ENCODE data around the gene FAM216B. TPM values are rescaled to one million over a fixed set of nuclear protein-coding genes. Genes with fewer than 3 reads are reported as not detected.

Gene FAM216B
- total RNA-seq, 1 donor from 2014 or later: not detected

- no peak overlapping the region for H3K4me3 Mint-ChIP-seq (ENCODE audit: unreplicated experiment)
- Histone ChIP-seq H3K27me3 (ENCODE audit: insufficient read depth, low read length) (peaks cover 2% of the 10 kb centered on the region), H3K4me1 (ENCODE audit: insufficient read depth, low read length) (no peaks in the 10 kb centered on the region), H3K9me3 (ENCODE audit: insufficient read depth, low read depth, low read length) (no peaks in the 10 kb centered on the region), H3K36me3 (ENCODE audit: insufficient read depth, low read length) (no peaks in the 10 kb centered on the region), H3K27ac (ENCODE audit: low read depth, low read length) (no peak overlapping the region), H3K4me3 (ENCODE audit: insufficient read depth, low read depth, low read length) (no peak overlapping the region), H2AFZ (ENCODE audit: low read depth, low read length) (no peak overlapping the region), H3K4me2 (ENCODE audit: low read length) (no peak overlapping the region), H3K79me2 (ENCODE audit: insufficient read depth, low read length) (no peaks in the 10 kb centered on the region), H4K20me1 (ENCODE audit: insufficient read depth, low read length) (no peaks in the 10 kb centered on the region), H3K9ac (ENCODE audit: low read length) (no peak overlapping the region)
- no peak for FAIRE-seq
- H3K27me3 Mint-ChIP-seq (ENCODE audit: low read depth, unreplicated experiment): no peaks in the 10 kb centered on the region
- DNase-seq (ENCODE audit: low read depth): no peak
- H3K9me3 Mint-ChIP-seq (ENCODE audit: unreplicated experiment): no peaks in the 10 kb centered on the region
- peaks cover 1% of the 10 kb centered on the region for H3K4me1 Mint-ChIP-seq (ENCODE audit: low read depth, unreplicated experiment)
- H3K36me3 Mint-ChIP-seq (ENCODE audit: low read depth, unreplicated experiment): no peaks in the 10 kb centered on the region
- TF ChIP-seq, protein P1, sequence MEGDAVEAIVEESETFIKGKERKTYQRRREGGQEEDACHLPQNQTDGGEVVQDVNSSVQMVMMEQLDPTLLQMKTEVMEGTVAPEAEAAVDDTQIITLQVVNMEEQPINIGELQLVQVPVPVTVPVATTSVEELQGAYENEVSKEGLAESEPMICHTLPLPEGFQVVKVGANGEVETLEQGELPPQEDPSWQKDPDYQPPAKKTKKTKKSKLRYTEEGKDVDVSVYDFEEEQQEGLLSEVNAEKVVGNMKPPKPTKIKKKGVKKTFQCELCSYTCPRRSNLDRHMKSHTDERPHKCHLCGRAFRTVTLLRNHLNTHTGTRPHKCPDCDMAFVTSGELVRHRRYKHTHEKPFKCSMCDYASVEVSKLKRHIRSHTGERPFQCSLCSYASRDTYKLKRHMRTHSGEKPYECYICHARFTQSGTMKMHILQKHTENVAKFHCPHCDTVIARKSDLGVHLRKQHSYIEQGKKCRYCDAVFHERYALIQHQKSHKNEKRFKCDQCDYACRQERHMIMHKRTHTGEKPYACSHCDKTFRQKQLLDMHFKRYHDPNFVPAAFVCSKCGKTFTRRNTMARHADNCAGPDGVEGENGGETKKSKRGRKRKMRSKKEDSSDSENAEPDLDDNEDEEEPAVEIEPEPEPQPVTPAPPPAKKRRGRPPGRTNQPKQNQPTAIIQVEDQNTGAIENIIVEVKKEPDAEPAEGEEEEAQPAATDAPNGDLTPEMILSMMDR (IDR thresholded peaks at IDR 0.05; ENCODE audit: insufficient read depth, low read depth, low read length): no peak
- TF ChIP-seq EZH2 (IDR thresholded peaks at IDR 0.05; ENCODE audit: insufficient read depth, low read length): no peak
- H3K27ac Mint-ChIP-seq (ENCODE audit: unreplicated experiment): no peak overlapping the region
Observed at GRCh38 chr13:42792154-42792553, 10.8 kb downstream of the FAM216B start.

- no peaks in the 10 kb centered on the region for H3K9me3 Mint-ChIP-seq (ENCODE audit: unreplicated experiment)
- FAIRE-seq: no peak
- no peak overlapping the region for H3K27ac ChIP-seq (ENCODE audit: low read depth, low read length)
Observed at GRCh38 chr13:42794577-42795275, 13.3 kb downstream of the FAM216B start.

More at GRCh38 chr13:42794577-42795275, 13.3 kb downstream of the FAM216B start:
- Histone ChIP-seq H3K27me3 (ENCODE audit: insufficient read depth, low read length) (peaks cover 6% of the 10 kb centered on the region), H3K79me2 (ENCODE audit: insufficient read depth, low read length) (no peaks in the 10 kb centered on the region), H3K4me2 (ENCODE audit: low read length) (no peak overlapping the region), H3K9me3 (ENCODE audit: insufficient read depth, low read depth, low read length) (no peaks in the 10 kb centered on the region), H2AFZ (ENCODE audit: low read depth, low read length) (no peak overlapping the region), H4K20me1 (ENCODE audit: insufficient read depth, low read length) (no peaks in the 10 kb centered on the region), H3K4me1 (ENCODE audit: insufficient read depth, low read length) (no peaks in the 10 kb centered on the region), H3K9ac (ENCODE audit: low read length) (no peak overlapping the region), H3K4me3 (ENCODE audit: insufficient read depth, low read depth, low read length) (no peak overlapping the region), H3K36me3 (ENCODE audit: insufficient read depth, low read length) (no peaks in the 10 kb centered on the region)
- peaks cover 1% of the 10 kb centered on the region for H3K4me1 Mint-ChIP-seq (ENCODE audit: low read depth, unreplicated experiment)
- no peaks in the 10 kb centered on the region for H3K36me3 Mint-ChIP-seq (ENCODE audit: low read depth, unreplicated experiment)
- no peak overlapping the region for H3K4me3 Mint-ChIP-seq (ENCODE audit: unreplicated experiment)
- peak; percentile 59 for DNase-seq (ENCODE audit: low read depth)
- peak overlapping the region; percentile 16 for H3K27ac Mint-ChIP-seq (ENCODE audit: unreplicated experiment)
- H3K27me3 Mint-ChIP-seq (ENCODE audit: low read depth, unreplicated experiment): no peaks in the 10 kb centered on the region
- no peak for TF ChIP-seq EZH2 (IDR thresholded peaks at IDR 0.05; ENCODE audit: insufficient read depth, low read length)
- TF ChIP-seq, protein P1 (IDR thresholded peaks at IDR 0.05; ENCODE audit: insufficient read depth, low read depth, low read length): no peak

Measured in astrocyte (in vitro differentiated cells and primary cell).